Calu3 (cell line): ENCODE measurements around the gene RAF1. TPM values are rescaled to one million over a fixed set of nuclear protein-coding genes. Genes with fewer than 3 reads are reported as not detected.

Source experiments
- Bru-seq: library from RNA; stranded (reverse); fragments of 400-500 nt; gene quantifications from one replicate; lab custom pipeline; 2021; lab: Mats Ljungman, UMichigan
- BruChase-seq, 2 experiments: library from RNA; stranded (reverse); fragments of 400-500 nt; gene quantifications; one replicate each; lab custom pipeline; 2021; lab: Mats Ljungman, UMichigan
- BruUV-seq: library from RNA; stranded (reverse); fragments of 400-500 nt; replicated peaks from 2 replicates; lab custom pipeline; 2021; lab: Mats Ljungman, UMichigan
- CTCF ChIA-PET: fragments of 300-600 bp; sonication (Branson Sonifier 250); formaldehyde crosslinking; loops from one replicate; lab custom pipeline; 2022; ENCODE audit warnings: antibody characterized with exemption; lab: Charles Lee
- DNase-seq: peaks from one replicate; pipeline ENCODE4 v3.0.0; 2022
- H3K27ac Mint-ChIP-seq: one replicate; pipeline ENCODE4 v1.8.0; 2022; ENCODE audit warnings: mixed read lengths; ENCODE audit not compliant: unreplicated experiment
- H3K27me3 Mint-ChIP-seq: one replicate; pipeline ENCODE4 v1.8.0; 2022; ENCODE audit warnings: mixed read lengths; ENCODE audit not compliant: unreplicated experiment
- H3K36me3 Mint-ChIP-seq: one replicate; pipeline ENCODE4 v1.8.0; 2022; ENCODE audit warnings: mild to moderate bottlenecking, moderate library complexity, mixed read lengths; ENCODE audit not compliant: insufficient read depth, unreplicated experiment
- H3K4me1 Mint-ChIP-seq: one replicate; pipeline ENCODE4 v1.8.0; 2022; ENCODE audit warnings: mild to moderate bottlenecking, low read depth, mixed read lengths; ENCODE audit not compliant: unreplicated experiment
- H3K4me3 Mint-ChIP-seq: one replicate; pipeline ENCODE4 v1.8.0; 2022; ENCODE audit warnings: mild to moderate bottlenecking, low read depth, moderate library complexity, mixed read lengths; ENCODE audit not compliant: unreplicated experiment
- H3K9me3 Mint-ChIP-seq: one replicate; pipeline ENCODE4 v1.8.0; 2022; ENCODE audit warnings: low read depth, mixed read lengths; ENCODE audit not compliant: unreplicated experiment
- CTCF ChIP-seq: fragments of 200-600 bp; IDR thresholded peaks from one replicate; pipeline ENCODE4 v1.8.0; 2022; ENCODE audit warnings: antibody characterized with exemption; ENCODE audit not compliant: unreplicated experiment
- intact Hi-C: fragments of 100-400 bp; cut with micrococcal nuclease; formaldehyde crosslinking; loops from one replicate; pipeline ENCODE4 v1.10.0; 2022; ENCODE audit not compliant: unreplicated experiment
- long read RNA-seq: library from polyadenylated mRNA; stranded (forward); transcript quantifications from one replicate; pipeline ENCODE4 v2.0.0, GENCODE V29; 2022
- total RNA-seq: library from RNA; stranded (reverse); gene quantifications from 2 replicates; pipeline ENCODE4 v1.2.3, GENCODE V29; 2022

The RAF1 gene
- total RNA-seq (63.4 and 69.3 TPM in 2 replicates), Bru-seq, nascent RNA (percentile 84 among the genes with signal in this experiment), BruChase-seq, experiment 1, labeled RNA remaining after a 6-hour chase (percentile 80 among the genes with signal in this experiment), BruChase-seq, experiment 2, labeled RNA remaining after a 2-hour chase (percentile 77 among the genes with signal in this experiment)
- long read RNA-seq, transcript RAF1-201 (17 exons, 3,300 nt), result major isoform, 23 of 36 reads
- long read RNA-seq, partial matches to known transcripts, result 1 of 36 reads
- long read RNA-seq, other reads (novel, unspliced or antisense), result 12 of 36 reads

GRCh38 chr3:12663936-12664908 lies at the start of gene RAF1:
Gene RAF1 (minus strand): TSS chr3:12664117. CDS start chr3:12618721, 45,396 bp downstream.
- intact Hi-C loops, result loop anchor here (5.0 kb wide), 1 partner anchor 37 kb away; no protein-coding TSS in a partner anchor
- TSS peak; percentile 99 for BruUV-seq

GRCh38 chr3:12710062-12710461 lies 46.1 kb upstream of the RAF1 start:
- intact Hi-C loops, result no loop called here
- CTCF ChIA-PET, result no interaction called here
- no TSS peak for BruUV-seq

More at GRCh38 chr3:12663936-12664908, at the start of gene RAF1:
- Mint-ChIP-seq H3K9me3 (no peaks in the 10 kb centered on the region), H3K4me1 (peaks cover 20% of the 10 kb centered on the region), H3K27ac (peak within 1 kb of the TSS; percentile 52), H3K4me3 (peak within 1 kb of the TSS; percentile 76), H3K27me3 (no peaks in the 10 kb centered on the region), H3K36me3 (peaks cover 27% of the 10 kb centered on the region)
- TF ChIP-seq CTCF, result no peak
- CTCF ChIA-PET, result interaction anchor here (0.5 kb wide), 1 partner anchor 1248 kb away, joined by 3 read pairs; no protein-coding TSS in a partner anchor
- peak; percentile 98 for DNase-seq

GRCh38 chr3:12709334-12709733 lies 45.4 kb upstream of the RAF1 start:
- no peaks in the 10 kb centered on the region for H3K4me1 Mint-ChIP-seq
- BruUV-seq, result no TSS peak
- DNase-seq, result no peak
- intact Hi-C loops, result loop anchor here (5.0 kb wide), 1 partner anchor 183 kb away; no protein-coding TSS in a partner anchor
- peaks cover 2% of the 10 kb centered on the region for H3K9me3 Mint-ChIP-seq
- H3K4me3 Mint-ChIP-seq, result no peak overlapping the region
- no peak overlapping the region for H3K27ac Mint-ChIP-seq
- TF ChIP-seq CTCF, result no peak
- CTCF ChIA-PET, result interaction anchor here (1.1 kb wide), 1 partner anchor 11 kb away, joined by 3 read pairs; no protein-coding TSS in a partner anchor
- no peaks in the 10 kb centered on the region for H3K36me3 Mint-ChIP-seq
- peaks cover 44% of the 10 kb centered on the region for H3K27me3 Mint-ChIP-seq

More at GRCh38 chr3:12710062-12710461, 46.1 kb upstream of the RAF1 start:
- TF ChIP-seq CTCF, result no peak
- Mint-ChIP-seq H3K9me3 (peaks cover 2% of the 10 kb centered on the region), H3K4me3 (no peak overlapping the region), H3K36me3 (no peaks in the 10 kb centered on the region), H3K27ac (no peak overlapping the region), H3K27me3 (peaks cover 44% of the 10 kb centered on the region), H3K4me1 (no peaks in the 10 kb centered on the region)
- no peak for DNase-seq

- DNase-seq, result no peak
- Mint-ChIP-seq H3K27ac (no peak overlapping the region), H3K4me3 (no peak overlapping the region), H3K36me3 (no peaks in the 10 kb centered on the region), H3K27me3 (peaks cover 44% of the 10 kb centered on the region), H3K4me1 (peaks cover 6% of the 10 kb centered on the region), H3K9me3 (peaks cover 2% of the 10 kb centered on the region)
- intact Hi-C loops, result loop anchor here (5.0 kb wide), 1 partner anchor 184 kb away; no protein-coding TSS in a partner anchor
- TF ChIP-seq CTCF, result no peak
- no TSS peak for BruUV-seq
- CTCF ChIA-PET, result interaction anchor here (1.1 kb wide), 1 partner anchor 11 kb away, joined by 3 read pairs; no protein-coding TSS in a partner anchor
Measured at GRCh38 chr3:12708584-12709192, 44.8 kb upstream of the RAF1 start.
